WERI-Rb-1 (cell line): Measurements from ENCODE around the gene SGTB.

Experiments used
- DNase-seq: peaks from one replicate; pipeline ENCODE4 v3.0.0-alpha.2; 2020
- H3K27ac ChIP-seq: fragments of 250-450 bp; sonication (Bioruptor Pico); 2 replicates; pipeline ENCODE4 v1.5.1; 2020; ENCODE audit warnings: mild to moderate bottlenecking, moderate library complexity
- H3K27me3 ChIP-seq: fragments of 250-450 bp; sonication (Bioruptor Pico); 2 replicates; pipeline ENCODE4 v1.5.1; 2021; ENCODE audit warnings: mild to moderate bottlenecking, low read depth, moderate library complexity; ENCODE audit not compliant: insufficient read depth, severe bottlenecking
- H3K36me3 ChIP-seq: fragments of 250-450 bp; sonication (Bioruptor Pico); 2 replicates; pipeline ENCODE4 v1.5.1; 2020; ENCODE audit warnings: mild to moderate bottlenecking, moderate library complexity
- H3K4me3 ChIP-seq: 2 replicates; pipeline ENCODE4 v1.5.1; 2011; ENCODE audit warnings: low read depth, mild to moderate bottlenecking, control low read depth, low read length
- H3K9me3 ChIP-seq: fragments of 250-450 bp; sonication (Bioruptor Pico); 2 replicates; pipeline ENCODE4 v1.5.1; 2021; ENCODE audit warnings: mild to moderate bottlenecking, moderate library complexity; ENCODE audit not compliant: severe bottlenecking
- TF ChIP-seq, protein P1 (sequence below): IDR thresholded peaks from 2 replicates; pipeline ENCODE4 v1.5.1; 2011; ENCODE audit warnings: low read depth, mild to moderate bottlenecking, control low read depth, inconsistent platforms, low read length

Gene SGTB

GRCh38 chr5:65674749-65675148, 47.2 kb downstream of the SGTB start:
- Histone ChIP-seq H3K27me3 (no peaks in the 10 kb centered on the region), H3K9me3 (no peaks in the 10 kb centered on the region), H3K36me3 (peaks cover 17% of the 10 kb centered on the region), H3K27ac (no peak overlapping the region), H3K4me3 (no peak overlapping the region)
- TF ChIP-seq, protein P1, sequence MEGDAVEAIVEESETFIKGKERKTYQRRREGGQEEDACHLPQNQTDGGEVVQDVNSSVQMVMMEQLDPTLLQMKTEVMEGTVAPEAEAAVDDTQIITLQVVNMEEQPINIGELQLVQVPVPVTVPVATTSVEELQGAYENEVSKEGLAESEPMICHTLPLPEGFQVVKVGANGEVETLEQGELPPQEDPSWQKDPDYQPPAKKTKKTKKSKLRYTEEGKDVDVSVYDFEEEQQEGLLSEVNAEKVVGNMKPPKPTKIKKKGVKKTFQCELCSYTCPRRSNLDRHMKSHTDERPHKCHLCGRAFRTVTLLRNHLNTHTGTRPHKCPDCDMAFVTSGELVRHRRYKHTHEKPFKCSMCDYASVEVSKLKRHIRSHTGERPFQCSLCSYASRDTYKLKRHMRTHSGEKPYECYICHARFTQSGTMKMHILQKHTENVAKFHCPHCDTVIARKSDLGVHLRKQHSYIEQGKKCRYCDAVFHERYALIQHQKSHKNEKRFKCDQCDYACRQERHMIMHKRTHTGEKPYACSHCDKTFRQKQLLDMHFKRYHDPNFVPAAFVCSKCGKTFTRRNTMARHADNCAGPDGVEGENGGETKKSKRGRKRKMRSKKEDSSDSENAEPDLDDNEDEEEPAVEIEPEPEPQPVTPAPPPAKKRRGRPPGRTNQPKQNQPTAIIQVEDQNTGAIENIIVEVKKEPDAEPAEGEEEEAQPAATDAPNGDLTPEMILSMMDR = no peak
- no peak for DNase-seq

GRCh38 chr5:65672796-65673195, 49.1 kb downstream of the SGTB start:
- Histone ChIP-seq H3K36me3 (peaks cover 23% of the 10 kb centered on the region), H3K27me3 (no peaks in the 10 kb centered on the region), H3K9me3 (no peaks in the 10 kb centered on the region), H3K4me3 (no peak overlapping the region), H3K27ac (no peak overlapping the region)
- TF ChIP-seq, protein P1 = no peak
- DNase-seq = no peak

DNA sequence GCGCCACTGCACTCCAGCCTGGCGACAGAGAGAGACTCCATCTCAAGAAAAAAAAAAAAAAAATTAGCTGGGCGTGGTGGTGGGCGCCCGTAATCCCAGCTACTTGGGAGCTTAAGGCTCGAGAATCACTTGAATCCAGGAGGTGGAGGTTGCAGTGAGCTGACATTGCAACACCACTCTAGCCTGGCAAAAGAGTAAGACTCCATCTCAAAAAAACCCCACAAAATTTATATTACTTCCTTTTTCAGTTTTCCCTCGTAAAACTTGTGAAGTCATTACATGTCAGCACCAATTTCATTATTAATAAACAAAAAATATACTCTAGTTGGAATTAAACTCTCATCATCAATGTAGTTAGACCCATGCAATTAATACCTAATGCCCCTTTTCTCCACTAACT, 53.2 kb downstream of the SGTB start:
- Histone ChIP-seq H3K27ac (no peak overlapping the region), H3K4me3 (no peak overlapping the region), H3K27me3 (no peaks in the 10 kb centered on the region), H3K9me3 (no peaks in the 10 kb centered on the region), H3K36me3 (peaks cover 30% of the 10 kb centered on the region)
- TF ChIP-seq, protein P1 = no peak
- DNase-seq = no peak

DNA sequence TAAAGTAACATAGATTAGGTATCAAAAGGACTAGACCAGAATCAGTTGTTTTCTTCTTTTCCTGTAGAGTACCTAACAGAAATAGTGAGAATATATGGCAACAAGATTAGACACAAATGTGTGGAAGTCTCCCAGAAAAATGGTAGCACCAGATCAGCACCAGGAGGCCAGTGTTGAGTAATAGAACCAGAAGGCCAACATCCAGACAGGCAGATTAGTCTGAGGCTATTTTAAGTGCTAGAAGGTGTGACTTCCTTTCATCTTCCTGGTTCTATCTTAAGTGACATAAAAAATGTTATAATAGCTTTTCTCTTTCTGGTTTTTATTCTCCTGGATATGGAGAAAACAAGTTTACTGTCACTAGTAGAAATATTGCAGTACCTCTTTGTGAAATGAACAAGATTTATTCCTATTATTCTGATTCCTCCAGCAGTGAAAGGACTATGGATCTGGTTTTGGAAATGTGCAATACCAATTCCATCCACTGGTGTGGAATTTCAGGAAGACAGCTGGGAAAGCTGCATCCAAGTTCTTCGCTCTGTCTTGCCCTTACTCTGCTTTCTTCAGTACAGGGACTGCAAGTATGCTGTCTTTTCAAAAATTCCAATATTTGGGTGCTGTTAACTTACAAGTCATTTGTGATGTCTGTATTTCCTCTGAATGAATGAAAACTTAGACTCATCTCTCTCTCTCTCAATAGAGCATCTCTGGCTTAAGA, 57.9 kb downstream of the SGTB start:
- TF ChIP-seq, protein P1 = peak; percentile 42
- no peaks in the 10 kb centered on the region for H3K27me3 ChIP-seq
- no peak overlapping the region for H3K27ac ChIP-seq
- H3K4me3 ChIP-seq = no peak overlapping the region
- H3K36me3 ChIP-seq = peaks cover 16% of the 10 kb centered on the region
- DNase-seq = no peak
- no peaks in the 10 kb centered on the region for H3K9me3 ChIP-seq

GRCh38 chr5:65654713-65655112, 67.2 kb downstream of the SGTB start:
- no peak for DNase-seq
- Histone ChIP-seq H3K27ac (no peak overlapping the region), H3K9me3 (no peaks in the 10 kb centered on the region), H3K4me3 (no peak overlapping the region), H3K36me3 (no peaks in the 10 kb centered on the region), H3K27me3 (no peaks in the 10 kb centered on the region)
- TF ChIP-seq, protein P1 = no peak

DNA sequence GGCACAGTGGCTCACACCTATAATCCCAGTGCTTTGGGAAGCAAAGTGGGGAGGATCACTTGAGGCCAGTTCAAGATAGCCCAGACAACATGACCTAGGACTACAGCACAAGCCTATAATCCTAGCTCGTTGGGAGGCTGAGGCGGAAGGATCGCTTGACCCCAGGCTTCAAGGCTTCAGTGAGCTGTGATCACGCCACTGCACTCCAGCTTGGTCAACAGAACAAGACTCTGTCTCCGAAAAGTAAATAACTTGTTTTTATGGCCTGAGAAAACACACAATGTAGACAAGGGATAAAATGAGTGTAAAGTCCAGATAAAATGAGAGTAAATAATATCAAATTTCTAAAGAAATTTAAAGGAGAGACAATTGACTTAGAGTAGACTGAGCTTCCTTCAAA, 70.8 kb downstream of the SGTB start:
- TF ChIP-seq, protein P1 = no peak
- no peak overlapping the region for H3K27ac ChIP-seq
- DNase-seq = peak; percentile 15
- no peaks in the 10 kb centered on the region for H3K27me3 ChIP-seq
- no peaks in the 10 kb centered on the region for H3K9me3 ChIP-seq
- no peak overlapping the region for H3K4me3 ChIP-seq
- H3K36me3 ChIP-seq = no peaks in the 10 kb centered on the region
